ENCODE measurements around the gene STX7. TPM values are rescaled to one million over a fixed set of nuclear protein-coding genes. Genes with fewer than 3 reads are reported as not detected.

STX7 gene
- total RNA-seq, 4 donors from 2014 or later = 45.7 to 70.6 (median 53.2) TPM

GRCh38 chr6:132445201-132445951 lies 67.5 kb downstream of the STX7 start:
- intact Hi-C loops (cut with DNase I) = no loop called here
- Histone ChIP-seq H3K4me1 (no peaks in the 10 kb centered on the region), H3K36me3 (no peaks in the 10 kb centered on the region), H3K9me3 (no peaks in the 10 kb centered on the region), H3K4me3 (replicated peaks in 1 of 3) (no peak overlapping the region), H3K27ac (no peak overlapping the region), H3K27me3 (no peaks in the 10 kb centered on the region)
- 84 to 91% methylated on average over 3 of the region's 3 CpGs for whole genome bisulfite sequencing, 2 donors
- no peak for DNase-seq
- TF ChIP-seq POLR2A (IDR thresholded peaks at IDR 0.05) (no peak), CTCF (IDR thresholded peaks at IDR 0.05) (no peak)

- H3K4me1 ChIP-seq = no peaks in the 10 kb centered on the region
- H3K9me3 ChIP-seq = no peaks in the 10 kb centered on the region
- no peak overlapping the region for H3K27ac ChIP-seq
- TF ChIP-seq POLR2A (IDR thresholded peaks at IDR 0.05) (no peak), CTCF (IDR thresholded peaks at IDR 0.05) (no peak)
- DNase-seq = no peak
- H3K36me3 ChIP-seq = no peaks in the 10 kb centered on the region
- H3K27me3 ChIP-seq = no peaks in the 10 kb centered on the region
- no peak overlapping the region for H3K4me3 ChIP-seq (replicated peaks in 1 of 3)
- intact Hi-C loops (cut with DNase I) = no loop called here
Observed at GRCh38 chr6:132443206-132443605, 69.7 kb downstream of the STX7 start.

- H3K36me3 ChIP-seq = no peaks in the 10 kb centered on the region
- H3K4me1 ChIP-seq = no peaks in the 10 kb centered on the region
- WGBS, 2 donors = 78 to 84% methylated on average over 2 of the region's 2 CpGs
- TF ChIP-seq CTCF (IDR thresholded peaks at IDR 0.05) = no peak
- no peak for TF ChIP-seq POLR2A (IDR thresholded peaks at IDR 0.05)
- DNase-seq = no peak
- H3K4me3 ChIP-seq (replicated peaks in 1 of 3) = no peak overlapping the region
- intact Hi-C loops (cut with DNase I) = no loop called here
- no peaks in the 10 kb centered on the region for H3K27me3 ChIP-seq
- no peak overlapping the region for H3K27ac ChIP-seq
- H3K9me3 ChIP-seq = no peaks in the 10 kb centered on the region
Observed at GRCh38 chr6:132430110-132430509, 82.8 kb downstream of the STX7 start.

GRCh38 chr6:132425176-132425575 lies 87.7 kb downstream of the STX7 start:
- Histone ChIP-seq H3K36me3 (no peaks in the 10 kb centered on the region), H3K4me3 (replicated peaks in 1 of 3) (no peak overlapping the region), H3K4me1 (no peaks in the 10 kb centered on the region), H3K27ac (no peak overlapping the region), H3K27me3 (no peaks in the 10 kb centered on the region), H3K9me3 (no peaks in the 10 kb centered on the region)
- 80 to 82% methylated on average over 2 to 4 of the region's 5 CpGs for WGBS, 2 donors
- TF ChIP-seq CTCF (IDR thresholded peaks at IDR 0.05) = no peak
- TF ChIP-seq POLR2A (IDR thresholded peaks at IDR 0.05) = no peak
- no peak for DNase-seq
- intact Hi-C loops (cut with DNase I) = no loop called here

DNA sequence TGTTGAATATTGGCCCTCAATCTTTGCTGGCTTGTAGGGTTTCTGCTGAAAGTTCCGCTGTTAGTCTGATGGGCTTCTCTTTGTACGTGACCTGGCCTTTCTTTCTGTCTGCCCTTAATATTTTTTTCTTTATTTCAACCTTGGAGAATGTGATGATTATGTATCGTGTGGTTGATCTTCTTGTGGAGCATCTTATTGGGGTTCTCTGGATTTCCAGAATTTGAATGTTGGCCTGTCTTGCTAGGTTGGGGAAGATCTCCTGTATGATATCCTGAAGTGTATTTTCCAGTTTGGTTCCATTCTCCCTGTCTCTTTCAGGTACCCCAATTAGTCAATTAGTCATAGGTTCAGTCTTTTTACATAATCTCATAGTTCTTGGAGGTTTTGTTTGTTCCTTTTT lies 89.1 kb downstream of the STX7 start:
- no peak for DNase-seq
- no peak overlapping the region for H3K27ac ChIP-seq
- TF ChIP-seq CTCF (IDR thresholded peaks at IDR 0.05) = no peak
- no peak for TF ChIP-seq POLR2A (IDR thresholded peaks at IDR 0.05)
- intact Hi-C loops (cut with DNase I) = no loop called here
- H3K4me1 ChIP-seq = no peaks in the 10 kb centered on the region
- H3K27me3 ChIP-seq = no peaks in the 10 kb centered on the region
- WGBS, 2 donors = 94 to 95% methylated on average over 3 of the region's 3 CpGs
- H3K36me3 ChIP-seq = no peaks in the 10 kb centered on the region
- no peak overlapping the region for H3K4me3 ChIP-seq (replicated peaks in 1 of 3)
- H3K9me3 ChIP-seq = no peaks in the 10 kb centered on the region

Data from thyroid gland (tissue), 4 donors.